WTC11 (cell line): ENCODE data around the gene FOXD4L1.
"Not testable (repeated sequence)": the region's sequence is repeated elsewhere in the genome, so short reads cannot be mapped to it uniquely, and the experiment has no call there.

Experiments
- CTCF ChIP-seq: fragments of 200-600 bp; IDR thresholded peaks from 2 replicates; pipeline ENCODE4 v1.8.0; 2022; ENCODE audit warnings: antibody characterized with exemption
- FOXJ3 ChIP-seq: sonication (generic); formaldehyde crosslinking; IDR thresholded peaks from 2 replicates; pipeline ENCODE4 v1.9.0; 2021; ENCODE audit warnings: missing genetic modification reagents, mild to moderate bottlenecking, borderline replicate concordance
- IRF2 ChIP-seq: sonication (generic); formaldehyde crosslinking; IDR thresholded peaks from 2 replicates; pipeline ENCODE4 v1.8.0; 2022; ENCODE audit warnings: low read depth, missing genetic modification reagents, borderline replicate concordance
- USF2 ChIP-seq: sonication (generic); formaldehyde crosslinking; IDR thresholded peaks from 2 replicates; pipeline ENCODE4 v1.8.1; 2023; ENCODE audit warnings: mild to moderate bottlenecking, missing genetic modification reagents, moderate library complexity

GRCh38 chr2:113503094-113504042, 4.9 kb downstream of the FOXD4L1 start:
- not testable (repeated sequence) for TF ChIP-seq CTCF; FOXJ3 (CRISPR knock-in tag); IRF2 (CRISPR knock-in tag); USF2 (CRISPR knock-in tag)
